HUES64 (cell line): ENCODE measurements around the gene LPP.

Experiments
- H3K27ac ChIP-seq: 2 replicates; pipeline ENCODE4 v1.7.0; 2013; ENCODE audit warnings: low read depth, low read length, inconsistent platforms
- H3K27me3 ChIP-seq: 2 replicates; pipeline ENCODE4 v1.6.1; 2013; ENCODE audit warnings: mild to moderate bottlenecking, low read length; ENCODE audit not compliant: insufficient read depth
- H3K36me3 ChIP-seq: 2 replicates; pipeline ENCODE4 v1.6.1; 2013; ENCODE audit warnings: mild to moderate bottlenecking, low read length; ENCODE audit not compliant: insufficient read depth
- H3K4me1 ChIP-seq: 2 replicates; pipeline ENCODE4 v1.6.1; 2013; ENCODE audit warnings: mild to moderate bottlenecking, low read length, moderate library complexity; ENCODE audit not compliant: insufficient read depth
- H3K4me3 ChIP-seq: 2 replicates; pipeline ENCODE4 v1.5.1; 2013; ENCODE audit warnings: mild to moderate bottlenecking, low read length, moderate library complexity
- H3K9ac ChIP-seq: 2 replicates; pipeline ENCODE4 v1.6.1; 2013; ENCODE audit warnings: mild to moderate bottlenecking, low read depth, low read length
- H3K9me3 ChIP-seq: 2 replicates; pipeline ENCODE4 v1.6.1; 2013; ENCODE audit warnings: low read depth, low read length; ENCODE audit not compliant: insufficient read depth
- WGBS: fragments of 150-250, 120-280 bp; methylation state at CpG from one replicate; pipeline ENCODE4 v1.1.7; 2013; ENCODE audit warnings: missing lambda C conversion rate; 5-methylcytosine and 5-hydroxymethylcytosine counted together

The LPP gene

GRCh38 chr3:188507244-188507720 lies 353.3 kb downstream of the LPP start:
- WGBS, result 77% methylated on average over 5 of the region's 5 CpGs

GRCh38 chr3:188508454-188508853 lies 354.5 kb downstream of the LPP start:
- H3K4me1 ChIP-seq, result peaks cover 11% of the 10 kb centered on the region
- no peak overlapping the region for H3K4me3 ChIP-seq
- peaks cover 5% of the 10 kb centered on the region; the same call in 1 of the 2 replicates for H3K9me3 ChIP-seq
- H3K36me3 ChIP-seq, result no peaks in the 10 kb centered on the region
- H3K9ac ChIP-seq, result no peak overlapping the region
- no peaks in the 10 kb centered on the region for H3K27me3 ChIP-seq
- no peak overlapping the region for H3K27ac ChIP-seq
- WGBS, result 97% methylated on average over 6 of the region's 6 CpGs

More at GRCh38 chr3:188507244-188507720, 353.3 kb downstream of the LPP start:
- Histone ChIP-seq H3K36me3 (no peaks in the 10 kb centered on the region), H3K4me1 (peaks cover 10% of the 10 kb centered on the region; the same call in 1 of the 2 replicates), H3K9ac (no peak overlapping the region), H3K4me3 (no peak overlapping the region), H3K27ac (no peak overlapping the region), H3K27me3 (no peaks in the 10 kb centered on the region), H3K9me3 (peaks cover 12% of the 10 kb centered on the region; the same call in 1 of the 2 replicates)

- no peaks in the 10 kb centered on the region for H3K9me3 ChIP-seq
- H3K9ac ChIP-seq, result no peak overlapping the region
- WGBS, result 92% methylated on average over 3 of the region's 3 CpGs
- H3K4me1 ChIP-seq, result peaks cover 14% of the 10 kb centered on the region
- H3K27me3 ChIP-seq, result no peaks in the 10 kb centered on the region
- no peak overlapping the region for H3K27ac ChIP-seq
- H3K4me3 ChIP-seq, result no peak overlapping the region
- no peaks in the 10 kb centered on the region for H3K36me3 ChIP-seq
Measured at GRCh38 chr3:188509316-188509715, 355.4 kb downstream of the LPP start.

- H3K27me3 ChIP-seq, result no peaks in the 10 kb centered on the region
- no peak overlapping the region for H3K27ac ChIP-seq
Measured at GRCh38 chr3:188510366-188510765, 356.4 kb downstream of the LPP start.

DNA sequence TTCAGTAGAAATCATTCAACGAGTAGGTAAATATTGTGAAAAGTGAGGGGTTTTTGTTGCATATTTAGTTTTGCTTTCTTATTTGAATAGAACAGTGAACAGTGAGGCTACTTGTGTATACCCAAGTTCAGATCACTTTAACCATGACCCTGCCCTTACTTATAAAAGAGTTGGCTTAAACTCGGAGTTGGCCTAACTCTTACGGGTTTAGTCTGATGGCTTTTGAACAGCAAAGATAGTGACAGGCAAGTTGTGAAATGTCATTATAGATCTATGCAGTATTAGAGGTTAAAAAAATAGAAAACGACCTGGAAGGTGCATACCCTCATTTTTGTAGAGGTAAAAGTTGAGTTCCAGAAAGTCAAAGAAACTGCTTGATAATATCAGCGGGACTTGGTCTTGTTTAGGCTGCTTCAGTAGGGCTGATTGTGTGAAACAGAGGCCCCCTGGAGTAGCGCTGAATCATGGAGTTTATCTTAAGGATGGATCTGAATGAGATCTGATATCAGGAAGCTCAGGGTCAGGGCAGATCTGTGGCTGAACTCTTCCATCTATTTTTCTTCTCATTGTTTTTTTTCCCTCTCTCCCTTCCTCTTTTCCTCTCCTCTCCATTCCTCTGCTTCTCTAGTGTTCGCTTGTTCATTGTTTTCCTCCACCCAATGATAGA lies 359.8 kb downstream of the LPP start:
- Histone ChIP-seq H3K9ac (no peak overlapping the region), H3K4me1 (peaks cover 10% of the 10 kb centered on the region), H3K9me3 (no peaks in the 10 kb centered on the region), H3K27ac (no peak overlapping the region), H3K27me3 (no peaks in the 10 kb centered on the region), H3K36me3 (no peaks in the 10 kb centered on the region), H3K4me3 (no peak overlapping the region)
- WGBS, result 92% methylated on average over 7 of the region's 7 CpGs

More at GRCh38 chr3:188510366-188510765, 356.4 kb downstream of the LPP start:
- Histone ChIP-seq H3K4me3 (no peak overlapping the region), H3K4me1 (peaks cover 14% of the 10 kb centered on the region), H3K9ac (no peak overlapping the region), H3K9me3 (no peaks in the 10 kb centered on the region), H3K36me3 (no peaks in the 10 kb centered on the region)
- 96% methylated on average over 2 of the region's 3 CpGs for WGBS

GRCh38 chr3:188516515-188516914 lies 362.6 kb downstream of the LPP start:
- H3K27ac ChIP-seq, result no peak overlapping the region
- no peak overlapping the region for H3K9ac ChIP-seq
- WGBS, result 98% methylated on average over 2 of the region's 2 CpGs
- H3K4me1 ChIP-seq, result peaks cover 7% of the 10 kb centered on the region
- H3K9me3 ChIP-seq, result no peaks in the 10 kb centered on the region
- H3K27me3 ChIP-seq, result no peaks in the 10 kb centered on the region
- no peak overlapping the region for H3K4me3 ChIP-seq
- no peaks in the 10 kb centered on the region for H3K36me3 ChIP-seq

GRCh38 chr3:188518416-188518815 lies 364.5 kb downstream of the LPP start:
- Histone ChIP-seq H3K4me3 (no peak overlapping the region), H3K4me1 (peaks cover 4% of the 10 kb centered on the region), H3K27ac (no peak overlapping the region), H3K9me3 (no peaks in the 10 kb centered on the region), H3K27me3 (no peaks in the 10 kb centered on the region), H3K36me3 (no peaks in the 10 kb centered on the region), H3K9ac (no peak overlapping the region)
- 96% methylated on average over 1 of the region's 2 CpGs for WGBS

- Histone ChIP-seq H3K27me3 (no peaks in the 10 kb centered on the region), H3K9me3 (no peaks in the 10 kb centered on the region), H3K9ac (no peak overlapping the region), H3K4me3 (no peak overlapping the region), H3K4me1 (no peaks in the 10 kb centered on the region), H3K36me3 (no peaks in the 10 kb centered on the region), H3K27ac (no peak overlapping the region)
- WGBS, result 95% methylated on average over 6 of the region's 6 CpGs
Measured at GRCh38 chr3:188518835-188519452, 365.0 kb downstream of the LPP start.

- Histone ChIP-seq H3K27ac (no peak overlapping the region), H3K9ac (no peak overlapping the region), H3K4me3 (no peak overlapping the region), H3K27me3 (no peaks in the 10 kb centered on the region), H3K9me3 (no peaks in the 10 kb centered on the region), H3K4me1 (no peaks in the 10 kb centered on the region), H3K36me3 (peaks cover 7% of the 10 kb centered on the region; the same call in 1 of the 2 replicates)
- WGBS, result 96% methylated on average over 4 of the region's 4 CpGs
Measured at GRCh38 chr3:188520466-188520865, 366.5 kb downstream of the LPP start.

GRCh38 chr3:188522115-188522514 lies 368.2 kb downstream of the LPP start:
- no peaks in the 10 kb centered on the region for H3K4me1 ChIP-seq
- H3K27ac ChIP-seq, result no peak overlapping the region
- 96% methylated on average over 3 of the region's 3 CpGs for WGBS
- no peaks in the 10 kb centered on the region for H3K9me3 ChIP-seq
- no peak overlapping the region for H3K9ac ChIP-seq
- H3K4me3 ChIP-seq, result no peak overlapping the region
- H3K36me3 ChIP-seq, result peaks cover 7% of the 10 kb centered on the region; the same call in 1 of the 2 replicates
- H3K27me3 ChIP-seq, result no peaks in the 10 kb centered on the region

DNA sequence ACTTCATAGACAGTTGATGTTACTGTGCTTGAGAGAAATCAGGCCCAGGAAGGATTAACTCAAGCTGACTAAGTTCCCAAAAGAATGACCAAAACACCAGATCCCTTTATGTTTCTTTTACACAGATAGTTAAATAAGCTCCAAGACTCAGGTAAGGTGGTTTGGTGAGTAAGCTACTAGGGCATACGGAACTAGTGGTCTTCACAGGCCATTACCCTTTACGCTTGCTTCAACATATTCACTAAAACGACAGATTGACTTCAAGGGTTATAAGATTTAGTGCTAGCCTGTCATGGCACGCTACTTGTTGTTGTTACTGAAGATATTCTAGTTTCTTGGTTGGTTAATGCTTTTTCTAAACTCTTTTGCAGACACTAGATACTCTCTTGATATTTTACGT lies 369.3 kb downstream of the LPP start:
- H3K27ac ChIP-seq, result no peak overlapping the region
- H3K9ac ChIP-seq, result no peak overlapping the region
- peaks cover 7% of the 10 kb centered on the region; the same call in 1 of the 2 replicates for H3K36me3 ChIP-seq
- no peak overlapping the region for H3K4me3 ChIP-seq
- H3K9me3 ChIP-seq, result no peaks in the 10 kb centered on the region
- H3K27me3 ChIP-seq, result no peaks in the 10 kb centered on the region
- H3K4me1 ChIP-seq, result no peaks in the 10 kb centered on the region
- WGBS, result 100% methylated on average over 4 of the region's 5 CpGs
